GM18508 (cell line): ENCODE data around the gene GYG1.
A peak's percentile ranks its signal among the peaks of the same experiment; 100 is the strongest.

Experiments
- ATAC-seq: cut with Tn5 transposase; IDR thresholded peaks from one replicate; pipeline ENCODE4 v1.9.1; 2021; ENCODE audit warnings: moderate number of reproducible peaks; ENCODE audit not compliant: insufficient read depth, unreplicated experiment

GYG1 gene

GRCh38 chr3:148991219-148992026 lies at the start of gene GYG1:
GYG1 (plus strand) TSS chr3:148991540; CDS start chr3:148991641, 101 bp downstream.
- ATAC-seq: peak; percentile 49

GRCh38 chr3:148943506-148944205 lies 47.7 kb upstream of the GYG1 start:
- peak; percentile 98 for ATAC-seq

- ATAC-seq: no peak
Measured at GRCh38 chr3:148945116-148945515, 46.2 kb upstream of the GYG1 start.

GRCh38 chr3:148948913-148949657 lies 42.3 kb upstream of the GYG1 start:
- no peak for ATAC-seq

GRCh38 chr3:148950806-148951205 lies 40.5 kb upstream of the GYG1 start:
- ATAC-seq: no peak

- no peak for ATAC-seq
Measured at GRCh38 chr3:148951599-148952361, 39.6 kb upstream of the GYG1 start.

- no peak for ATAC-seq
Measured at GRCh38 chr3:148953094-148953493, 38.2 kb upstream of the GYG1 start.

GRCh38 chr3:148954981-148955380 lies 36.4 kb upstream of the GYG1 start:
- no peak for ATAC-seq

- ATAC-seq: no peak
Measured at GRCh38 chr3:148955544-148956346, 35.6 kb upstream of the GYG1 start.

GRCh38 chr3:148957586-148957985 lies 33.8 kb upstream of the GYG1 start:
- ATAC-seq: no peak

GRCh38 chr3:148958696-148959095 lies 32.6 kb upstream of the GYG1 start:
- ATAC-seq: no peak

GRCh38 chr3:148962513-148962912 lies 28.8 kb upstream of the GYG1 start:
- no peak for ATAC-seq

- no peak for ATAC-seq
Measured at GRCh38 chr3:148964809-148965208, 26.5 kb upstream of the GYG1 start.

- no peak for ATAC-seq
Measured at GRCh38 chr3:148968321-148968720, 23.0 kb upstream of the GYG1 start.

GRCh38 chr3:148970271-148970670 lies 21.1 kb upstream of the GYG1 start:
- no peak for ATAC-seq

- ATAC-seq: no peak
Measured at GRCh38 chr3:148971401-148972163, 19.8 kb upstream of the GYG1 start.

GRCh38 chr3:148974726-148975125 lies 16.6 kb upstream of the GYG1 start:
- no peak for ATAC-seq

GRCh38 chr3:148975248-148975647 lies 16.1 kb upstream of the GYG1 start:
- no peak for ATAC-seq

GRCh38 chr3:148975696-148976095 lies 15.6 kb upstream of the GYG1 start:
- ATAC-seq: no peak
